NCI-H1694 treated with DMSO at 0.1 percent for 48 hours (cell line): Measurements from ENCODE around the gene TMEM150C.
"Not testable (repeated sequence)": the region's sequence is repeated elsewhere in the genome, so short reads cannot be mapped to it uniquely, and the experiment has no call there.

ENCODE experiments used
- DNase-seq: peaks from one replicate; lab custom pipeline; 2025; lab: John Stamatoyannopoulos, UW

The TMEM150C gene

DNA sequence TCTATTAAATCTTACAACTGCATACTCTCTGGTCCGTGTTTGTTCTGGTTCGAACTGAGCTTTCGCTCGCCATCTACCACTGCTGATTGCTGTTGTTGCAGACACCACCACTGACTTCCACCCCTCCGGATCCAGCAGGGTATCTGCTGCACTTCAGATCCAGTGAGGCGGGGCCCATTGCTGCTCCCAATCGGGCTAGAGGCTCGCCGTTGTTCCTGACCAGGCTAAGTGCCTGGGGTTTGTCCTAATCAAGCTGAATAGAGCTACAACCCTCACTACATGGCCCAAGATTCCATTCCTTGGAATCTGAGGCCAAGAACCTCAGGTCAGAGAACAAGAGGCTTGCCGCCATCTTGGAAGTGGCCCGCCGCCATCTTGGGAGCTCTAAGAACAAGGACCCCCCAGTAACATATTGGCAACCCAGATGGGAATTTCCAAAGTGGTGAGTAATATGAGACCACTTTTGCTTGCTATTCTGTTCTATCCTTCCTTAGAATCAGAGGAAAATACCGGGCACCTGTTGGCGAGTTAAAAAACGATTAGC is 88.1 kb downstream of the TMEM150C start:
- no peak for DNase-seq

DNA sequence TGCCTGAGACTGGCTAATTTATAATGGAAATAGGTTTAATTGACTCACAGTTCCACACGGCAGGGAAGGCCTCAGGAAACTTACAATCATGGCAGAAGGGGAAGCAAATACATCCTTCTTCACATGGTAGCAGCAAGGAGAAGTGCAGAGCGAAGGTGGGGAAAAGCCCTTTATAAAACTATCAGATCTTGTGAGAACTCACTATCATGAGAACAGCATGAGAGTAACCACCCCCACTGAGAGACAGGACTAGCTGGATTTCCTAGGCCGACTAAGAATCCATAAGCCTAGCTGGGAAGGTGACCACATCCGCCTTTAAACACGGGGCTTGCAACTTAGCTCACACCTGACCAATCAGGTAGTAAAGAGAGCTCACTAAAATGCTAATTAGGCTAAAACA is 88.7 kb downstream of the TMEM150C start:
- not testable (repeated sequence) for DNase-seq

DNA sequence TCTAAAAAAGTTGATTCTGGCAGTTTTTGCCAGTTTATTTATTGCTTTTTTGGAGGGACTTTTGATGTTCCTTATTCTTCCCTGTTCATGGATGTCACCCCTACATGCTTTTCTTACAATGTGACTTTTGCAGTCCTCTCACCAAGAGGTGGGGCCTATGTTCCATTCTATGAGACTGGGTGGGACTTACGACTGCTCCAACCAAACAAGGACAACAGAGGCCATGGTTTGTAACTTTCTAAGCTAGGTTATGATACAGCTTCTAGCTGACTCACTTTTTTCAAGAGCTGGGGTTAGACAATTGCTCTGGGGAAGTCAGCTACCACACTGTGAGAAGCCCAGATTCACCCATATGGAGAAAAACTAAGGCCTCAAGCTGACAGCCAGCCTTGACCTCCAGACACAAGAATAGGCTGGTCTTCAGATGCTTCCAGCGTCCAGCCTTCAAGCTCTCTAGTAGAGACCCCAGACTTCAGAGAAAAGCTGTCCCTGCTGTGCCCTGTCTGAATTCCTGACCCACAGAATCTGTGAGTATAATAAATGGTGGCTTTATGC is 91.9 kb downstream of the TMEM150C start:
- no peak for DNase-seq

DNA sequence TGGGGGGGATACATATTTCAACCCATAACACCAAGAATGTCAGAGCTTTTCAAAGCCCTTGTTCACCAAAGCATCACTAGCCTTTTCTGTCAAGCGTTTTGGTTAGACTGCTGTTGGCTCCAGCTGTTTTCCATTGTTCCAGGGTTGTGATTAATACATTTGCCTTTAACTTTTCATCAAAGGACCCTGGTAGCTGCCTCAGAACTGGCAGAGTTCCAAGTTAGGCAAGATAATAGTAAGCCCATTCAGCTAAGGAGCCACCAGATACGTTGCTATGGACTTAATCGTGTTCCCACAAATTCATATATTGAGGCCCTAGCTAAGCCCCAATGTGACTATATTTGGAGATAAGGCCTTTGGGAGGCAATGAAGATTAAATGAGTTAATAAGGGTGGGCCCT is 94.3 kb downstream of the TMEM150C start:
- DNase-seq: no peak

DNA sequence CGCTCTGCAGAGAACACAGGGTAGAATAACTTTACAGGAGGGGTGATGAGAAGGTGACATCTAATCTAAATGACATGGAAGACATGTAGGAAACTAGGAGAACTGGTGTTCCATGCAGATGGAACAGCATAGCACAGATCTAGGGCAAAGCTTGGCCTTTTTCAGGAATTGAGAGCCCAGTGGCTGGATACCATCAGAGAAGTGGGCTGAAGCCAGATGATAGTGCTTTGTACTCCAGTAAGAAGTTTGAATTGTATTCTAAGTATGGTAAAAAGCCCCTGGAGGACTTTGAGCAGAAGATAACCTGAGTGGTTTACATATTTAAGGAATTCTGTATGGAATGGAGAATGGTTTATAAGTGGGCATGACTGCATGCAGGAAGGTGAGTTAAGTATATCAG is 98.6 kb downstream of the TMEM150C start:
- DNase-seq: no peak

DNA sequence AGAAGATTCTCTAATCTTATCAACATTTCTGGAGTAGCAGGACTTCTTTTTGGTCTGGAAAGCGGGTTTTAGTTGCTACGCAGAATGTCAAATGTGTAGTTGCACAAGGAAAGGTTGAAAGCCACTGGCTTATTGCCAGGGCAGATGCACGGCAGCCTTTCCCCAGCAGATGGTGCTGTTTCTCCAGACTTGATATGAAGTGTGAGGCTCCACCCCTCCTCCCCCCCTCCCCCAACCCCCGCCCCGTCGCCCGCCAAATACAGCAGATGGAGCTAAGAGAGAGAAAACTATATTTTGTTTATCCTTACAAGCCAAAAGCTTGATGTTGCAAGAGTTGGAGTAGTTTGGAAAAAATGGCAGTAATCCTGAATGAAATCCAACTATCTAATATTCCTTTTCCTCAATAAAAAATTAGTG is 99.4 kb downstream of the TMEM150C start:
- DNase-seq: peak; percentile 74

DNA sequence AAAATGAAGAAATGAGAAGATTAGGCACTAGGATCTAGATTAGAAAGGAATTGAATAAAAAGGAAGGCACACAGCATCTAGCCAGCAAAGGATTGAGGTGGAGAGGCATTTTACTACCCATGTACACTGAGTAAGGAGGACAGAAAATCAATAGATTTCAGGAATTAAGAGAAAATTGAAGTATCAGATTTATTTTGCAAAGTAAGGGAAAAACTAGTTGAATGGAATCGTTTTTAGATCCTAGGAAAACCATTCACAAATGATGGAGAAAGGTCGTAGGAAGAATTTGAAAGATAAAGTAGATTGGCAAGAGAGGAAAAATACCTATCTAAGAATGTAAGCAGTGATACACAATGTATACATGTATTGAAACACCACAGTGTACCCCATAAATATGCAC is 100.1 kb downstream of the TMEM150C start:
- no peak for DNase-seq

DNA sequence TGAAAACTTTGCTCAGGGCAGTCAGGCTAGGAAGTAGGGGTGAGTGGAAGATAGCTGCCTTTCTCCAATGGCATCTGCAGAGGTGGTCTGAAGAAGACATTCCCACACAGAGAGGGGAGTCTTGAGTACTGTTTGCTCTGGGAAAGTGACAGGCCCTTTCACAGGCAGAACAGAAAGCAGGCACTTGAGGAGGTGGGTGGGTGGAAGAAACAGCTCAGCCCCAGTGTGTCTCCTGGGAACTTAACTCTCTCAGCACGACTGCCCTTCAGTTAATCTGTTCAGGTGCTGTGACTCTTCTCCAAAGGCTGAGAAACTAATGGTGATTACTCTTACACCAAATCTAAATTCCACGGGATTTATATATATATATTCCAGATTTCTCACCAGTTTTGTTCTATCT is 103.1 kb downstream of the TMEM150C start:
- no peak for DNase-seq

DNA sequence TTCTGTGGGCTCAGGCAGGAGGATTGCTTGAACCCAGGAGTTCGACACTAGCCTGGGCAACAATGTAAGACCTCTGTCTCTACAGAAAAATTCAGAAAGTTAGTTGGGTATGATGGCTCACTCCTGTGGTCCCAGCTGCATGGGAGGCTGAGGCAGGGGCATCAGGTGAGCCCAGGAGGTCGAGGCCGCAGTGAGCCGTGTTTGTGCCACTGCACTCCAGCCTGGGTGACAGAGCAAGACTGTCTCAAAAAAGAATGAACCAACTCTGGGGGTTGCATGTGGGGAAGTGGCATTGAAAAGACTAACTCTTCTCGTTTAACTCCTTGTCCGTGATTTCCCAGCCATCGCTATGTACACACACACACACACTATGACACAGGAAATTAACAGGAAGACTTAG is 104.5 kb downstream of the TMEM150C start:
- DNase-seq: no peak

DNA sequence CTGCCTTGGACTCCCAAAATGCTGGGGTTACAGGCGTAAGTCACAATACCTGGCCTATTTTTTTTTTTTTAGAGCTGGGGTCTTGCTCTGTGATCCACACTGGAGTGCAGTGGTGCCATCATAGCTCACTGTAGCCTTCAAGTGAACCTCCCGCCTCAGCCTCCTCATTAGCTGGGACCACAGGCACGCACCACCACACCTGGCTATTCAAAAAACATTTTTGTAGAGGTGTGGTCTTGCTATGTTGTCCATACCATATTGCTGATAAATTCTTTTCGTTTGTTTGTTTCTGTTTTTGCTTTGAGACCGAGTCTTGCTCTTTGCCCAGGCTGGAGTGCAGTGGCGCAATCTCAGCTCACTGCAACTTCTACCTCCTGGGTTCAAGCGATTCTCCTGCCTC is 109.8 kb downstream of the TMEM150C start:
- no peak for DNase-seq

DNA sequence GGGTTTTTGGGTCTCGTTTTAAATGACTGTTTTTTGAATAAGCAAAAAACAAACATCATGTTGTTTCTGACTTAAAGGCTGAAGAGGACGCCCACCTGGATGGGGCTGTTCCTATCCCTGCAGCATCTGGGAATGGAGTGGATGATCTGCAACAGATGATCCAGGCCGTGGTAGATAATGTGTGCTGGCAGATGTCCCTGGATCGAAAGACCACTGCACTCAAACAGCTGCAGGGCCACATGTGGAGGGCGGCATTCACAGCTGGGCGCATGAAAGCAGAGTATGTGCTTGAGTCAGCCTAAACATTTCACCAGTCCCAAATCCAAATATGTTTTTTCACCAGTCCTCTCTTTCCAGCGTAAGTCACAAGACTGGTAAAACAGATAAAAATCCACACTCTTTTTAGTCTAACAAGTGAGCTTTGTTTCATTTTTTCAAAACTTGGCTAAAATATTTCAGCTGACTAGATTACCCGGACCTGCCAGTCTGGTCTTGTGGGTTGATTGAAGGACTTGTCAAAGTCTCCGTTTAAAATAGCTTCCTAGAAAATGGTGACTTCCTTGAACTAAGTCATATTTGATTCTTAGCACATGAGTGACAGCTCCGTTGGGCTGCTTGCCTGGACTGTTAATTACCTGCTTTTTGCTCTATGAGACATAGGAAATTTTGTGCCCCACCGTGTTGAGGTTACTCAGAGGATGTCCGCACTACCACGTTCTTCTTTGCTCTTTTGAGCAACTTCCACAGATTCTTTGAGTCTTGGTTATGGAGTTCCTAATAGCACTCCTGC is 110.6 kb downstream of the TMEM150C start:
- DNase-seq: no peak

DNA sequence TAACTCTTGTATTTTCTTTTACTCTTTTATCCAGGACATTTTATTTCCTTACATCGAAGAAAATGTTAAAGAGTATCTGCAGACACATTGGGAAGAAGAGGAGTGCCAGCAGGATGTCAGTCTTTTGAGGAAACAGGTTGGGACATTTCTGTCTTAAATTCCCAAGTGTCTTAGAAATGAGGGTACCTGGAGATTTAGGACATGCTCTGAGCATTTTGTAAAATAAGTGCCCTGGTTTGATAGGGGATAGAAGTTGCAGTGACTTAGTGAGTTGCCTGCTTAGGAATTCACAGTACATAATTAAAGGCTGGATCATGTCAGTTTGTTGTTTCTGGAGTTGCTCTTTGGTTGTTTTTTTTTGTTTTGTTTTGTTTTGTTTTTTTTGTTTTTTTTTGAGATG is 113.9 kb downstream of the TMEM150C start:
- DNase-seq: no peak

DNA sequence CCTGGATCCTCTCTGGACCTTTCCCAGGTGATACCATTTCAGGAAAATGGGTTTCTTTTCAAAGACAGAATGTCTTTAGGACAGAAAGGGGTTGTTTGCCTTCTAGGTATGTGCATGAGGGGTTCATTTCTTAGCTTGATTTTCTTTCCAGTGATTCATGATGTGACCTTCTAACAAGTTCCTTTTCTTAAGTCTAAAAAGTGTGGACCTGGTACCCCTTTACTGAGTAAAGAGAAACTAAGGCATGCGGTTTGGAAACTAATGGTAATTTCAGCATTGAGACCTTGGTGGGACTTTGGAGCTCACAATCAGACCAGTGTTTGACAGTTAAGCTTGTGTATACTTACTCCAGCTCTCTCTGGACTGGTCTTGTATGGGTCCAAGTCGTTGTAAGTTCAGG is 122.7 kb downstream of the TMEM150C start:
- DNase-seq: no peak

DNA sequence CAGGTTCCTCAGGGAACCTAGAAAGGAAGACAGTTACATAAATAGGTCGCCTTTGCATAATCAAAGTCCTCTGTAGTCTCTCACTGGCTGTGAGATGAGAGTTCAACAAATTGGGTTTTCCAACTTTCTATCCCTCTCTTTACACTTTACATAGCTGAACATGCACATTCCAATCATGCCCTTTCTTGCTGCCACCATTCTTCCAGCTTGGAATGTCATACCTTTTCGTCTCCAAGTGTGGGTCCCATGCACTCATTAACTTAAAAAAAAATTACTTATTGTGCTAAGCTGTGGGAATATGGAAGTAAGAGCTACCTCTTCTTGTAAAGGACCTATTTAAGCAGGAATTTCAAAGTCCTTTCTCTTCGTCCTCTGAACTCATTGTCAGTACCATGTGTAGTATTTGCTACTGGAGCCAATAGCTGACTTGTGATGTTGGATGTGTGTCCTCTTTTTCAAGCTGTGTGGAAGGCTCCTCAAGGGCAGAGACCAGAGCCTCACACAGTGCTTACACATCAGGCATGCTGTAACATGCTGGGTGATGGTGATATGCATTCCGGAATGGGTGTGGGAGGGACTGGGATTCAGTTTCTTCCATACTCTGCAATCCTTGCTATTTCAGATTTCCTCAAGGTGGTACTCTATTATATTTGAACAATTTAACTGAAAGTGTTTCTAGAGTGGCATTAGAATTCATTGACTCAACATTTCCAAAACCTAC is 124.3 kb downstream of the TMEM150C start:
- no peak for DNase-seq

DNA sequence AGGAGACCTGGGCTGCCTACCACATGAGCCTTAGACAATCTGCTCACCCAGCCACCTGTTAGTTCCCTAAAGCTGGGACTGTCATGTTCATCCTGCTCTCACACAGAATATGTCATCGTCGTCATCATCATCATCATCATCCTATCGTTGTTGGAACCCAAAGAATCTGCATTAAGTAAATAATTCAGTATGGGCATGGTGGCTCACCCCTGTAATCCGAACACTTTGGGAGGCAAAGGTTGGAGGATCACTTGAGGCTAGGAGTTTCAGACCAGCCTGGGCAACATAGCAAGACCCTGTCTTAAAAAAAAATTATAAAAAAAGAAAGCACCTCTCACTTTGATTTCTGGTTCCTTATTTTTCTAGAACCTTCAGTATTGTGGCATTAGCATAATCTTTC is 125.0 kb downstream of the TMEM150C start:
- no peak for DNase-seq

DNA sequence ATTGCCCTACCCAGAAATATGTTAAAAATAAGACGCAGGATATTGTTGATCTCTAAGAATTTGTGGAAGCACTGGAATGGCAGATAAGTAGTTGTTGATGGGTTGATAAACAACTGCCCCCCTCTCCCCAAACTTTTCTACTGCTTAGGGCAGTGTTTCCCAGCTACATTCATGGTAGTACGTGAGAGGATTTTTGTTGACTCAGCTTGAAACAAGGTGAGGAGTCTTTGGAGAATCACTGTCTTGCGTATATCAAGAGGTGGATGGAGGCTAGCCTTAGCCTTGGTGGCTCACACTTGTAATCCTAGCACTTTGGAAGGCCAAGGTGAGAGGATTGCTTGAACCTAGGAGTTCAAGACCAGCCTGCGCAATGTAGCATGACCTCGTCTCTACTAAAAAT is 125.7 kb downstream of the TMEM150C start:
- no peak for DNase-seq

DNA sequence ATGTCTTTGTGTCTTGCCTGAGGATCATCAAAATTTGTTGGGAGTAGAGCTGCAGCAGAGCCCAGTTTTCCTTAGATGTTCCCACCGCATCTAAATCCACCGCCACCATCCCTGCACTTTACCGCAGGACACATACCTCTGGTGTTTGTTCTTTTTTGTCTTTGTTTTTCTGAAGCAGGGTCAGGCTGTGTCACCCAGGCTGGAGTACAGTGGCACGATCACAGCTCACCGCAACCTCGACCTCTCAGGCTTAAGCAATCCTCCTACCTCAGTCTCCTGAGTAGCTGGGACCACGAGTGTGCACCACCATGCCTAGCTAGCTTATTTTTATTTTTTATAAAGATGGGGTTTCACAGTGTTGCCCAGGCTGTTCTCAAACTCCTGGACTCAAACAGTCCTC is 126.8 kb downstream of the TMEM150C start:
- DNase-seq: no peak

DNA sequence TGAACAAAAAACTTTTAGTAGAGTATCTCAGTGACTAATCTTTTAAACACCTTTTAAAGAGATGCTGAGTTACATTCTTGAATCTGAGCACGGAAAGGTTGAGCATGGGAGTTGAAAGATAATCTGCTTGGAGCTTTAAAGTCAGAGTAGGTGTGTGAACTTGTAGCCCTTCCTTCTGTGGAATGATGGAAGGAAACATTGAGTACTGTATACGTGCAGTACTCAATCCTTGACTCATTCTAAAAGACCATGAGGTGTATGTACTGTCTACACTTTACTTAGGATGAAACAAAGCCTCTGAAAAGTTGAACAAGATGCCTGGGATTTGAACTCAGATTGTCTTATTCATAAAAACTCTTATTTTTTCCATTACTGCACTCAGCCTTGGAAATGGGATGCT is 128.0 kb downstream of the TMEM150C start:
- DNase-seq: no peak
